ENCODE results near the gene SMARCC2.

The SMARCC2 gene

GRCh38 chr12:56189099-56189917 lies at the start of gene SMARCC2:
Gene SMARCC2, minus strand, starts transcription at chr12:56189483. Its CDS starts 22 bp downstream, at chr12:56189461.
- DNase-seq (ENCODE audit: low read depth, low spot score): peak; percentile 10
- peak within 1 kb of the TSS; percentile 91 for H3K27ac ChIP-seq

- DNase-seq (ENCODE audit: low read depth, low spot score): no peak
- H3K27ac ChIP-seq: no peak overlapping the region
Observed at GRCh38 chr12:56237552-56237951, 48.3 kb upstream of the SMARCC2 start.

GRCh38 chr12:56236985-56237384 lies 47.7 kb upstream of the SMARCC2 start:
- no peak for DNase-seq (ENCODE audit: low read depth, low spot score)

DNA sequence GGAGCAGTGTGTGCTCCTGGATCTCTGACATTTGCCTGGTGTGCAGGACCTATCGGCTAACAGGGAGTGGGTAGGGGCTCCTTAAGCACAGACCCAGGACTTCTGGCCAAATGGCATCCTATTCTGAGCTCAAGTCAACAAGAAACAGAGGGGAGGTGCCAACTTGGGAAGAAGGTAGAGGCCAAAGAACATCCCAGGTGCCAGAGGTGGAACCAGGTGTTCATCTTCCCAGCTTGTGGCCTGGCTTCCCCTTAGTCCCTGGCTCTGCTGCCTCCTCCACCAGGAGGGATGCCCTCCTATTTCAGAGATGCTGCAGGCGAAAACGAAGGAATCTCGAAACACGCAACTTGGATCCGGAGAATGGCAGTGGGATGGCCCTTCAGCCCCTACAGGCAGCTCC lies 46.8 kb upstream of the SMARCC2 start:
- H3K27ac ChIP-seq: no peak overlapping the region
- DNase-seq (ENCODE audit: low read depth, low spot score): no peak

More at GRCh38 chr12:56236985-56237384, 47.7 kb upstream of the SMARCC2 start:
- H3K27ac ChIP-seq: no peak overlapping the region

GRCh38 chr12:56234746-56235436 lies 45.6 kb upstream of the SMARCC2 start:
- no peak overlapping the region for H3K27ac ChIP-seq
- DNase-seq (ENCODE audit: low read depth, low spot score): no peak

GRCh38 chr12:56231184-56231582 lies 41.9 kb upstream of the SMARCC2 start:
- H3K27ac ChIP-seq: no peak overlapping the region

GRCh38 chr12:56230432-56231183 lies 41.3 kb upstream of the SMARCC2 start:
- DNase-seq (ENCODE audit: low read depth, low spot score): no peak
- H3K27ac ChIP-seq: no peak overlapping the region

More at GRCh38 chr12:56231184-56231582, 41.9 kb upstream of the SMARCC2 start:
- no peak for DNase-seq (ENCODE audit: low read depth, low spot score)

DNA sequence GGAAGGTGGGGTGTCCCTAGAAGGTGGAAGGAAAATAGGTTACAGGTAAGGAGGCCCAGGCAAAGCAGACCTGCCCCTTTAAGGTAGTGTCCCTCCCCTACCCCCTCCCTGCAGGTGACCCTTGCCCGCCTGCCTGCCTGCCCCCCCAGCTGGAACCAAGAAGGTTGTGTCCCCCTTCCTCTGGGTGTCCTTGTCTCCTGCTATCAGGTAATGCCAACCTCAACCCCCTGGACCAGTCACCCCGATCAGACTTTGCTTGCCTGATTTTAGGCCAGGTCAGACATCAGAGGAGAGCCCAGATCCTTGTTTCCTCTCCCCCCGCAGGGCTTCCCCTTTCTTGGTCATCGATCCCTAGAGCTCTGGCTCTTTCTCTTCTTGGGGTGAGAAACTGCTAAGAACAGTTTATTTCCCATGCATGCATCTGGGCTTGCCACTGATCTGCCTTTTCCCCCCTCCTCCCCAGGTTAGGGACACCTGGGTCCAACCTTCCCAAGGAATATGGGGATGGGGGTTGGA lies 40.7 kb upstream of the SMARCC2 start, which contains the start of gene SLC39A5:
SLC39A5 (plus strand) TSS at position 136 of the 516 bp plus-strand sequence. CDS start 1,224 bp downstream, outside the sequence.
- H3K27ac ChIP-seq: no peak within 1 kb of the TSS
- no peak for DNase-seq (ENCODE audit: low read depth, low spot score)

DNA sequence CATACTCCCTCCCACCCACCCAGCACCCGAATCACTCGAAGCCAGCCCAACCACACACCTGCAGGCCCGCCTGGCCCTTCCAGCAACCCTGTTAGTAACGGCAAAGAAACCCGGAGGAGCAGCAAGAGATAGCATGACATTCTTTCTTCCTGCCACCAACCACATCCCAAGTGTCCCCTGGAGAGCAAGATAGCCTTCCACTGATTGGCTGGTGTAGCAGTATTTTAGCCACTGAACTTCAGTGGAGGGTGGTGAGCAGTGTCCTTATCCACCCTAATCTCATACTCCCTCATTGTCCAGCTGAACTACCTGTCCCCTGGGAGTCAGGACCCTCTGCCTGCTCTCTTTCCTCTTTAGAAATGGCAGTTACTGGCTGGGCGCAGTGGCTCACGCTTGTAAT lies 39.8 kb upstream of the SMARCC2 start:
- no peak overlapping the region for H3K27ac ChIP-seq
- no peak for DNase-seq (ENCODE audit: low read depth, low spot score)

DNA sequence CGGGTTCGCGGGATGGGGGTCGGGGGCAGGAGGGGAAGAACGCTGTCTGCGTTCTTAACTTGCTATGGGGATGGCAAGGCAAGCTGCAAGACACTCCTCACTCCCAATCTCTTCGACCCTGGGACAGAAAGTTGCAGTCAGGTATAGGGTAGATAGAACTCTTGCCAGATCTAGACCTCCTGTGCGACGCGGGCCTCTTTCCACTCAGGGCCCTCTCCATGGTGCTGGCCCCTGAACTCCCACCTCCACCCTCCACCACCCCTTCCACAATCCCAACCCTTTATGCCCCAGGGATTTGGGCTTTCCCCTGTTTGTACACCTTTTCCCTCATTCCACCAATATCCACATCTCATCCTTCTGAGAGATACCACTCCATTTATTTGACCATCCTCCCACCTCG lies 35.7 kb upstream of the SMARCC2 start:
- H3K27ac ChIP-seq: no peak overlapping the region
- DNase-seq (ENCODE audit: low read depth, low spot score): no peak

- peak; percentile 72 for DNase-seq (ENCODE audit: low read depth, low spot score)
- H3K27ac ChIP-seq: peak within 1 kb of the TSS; percentile 55
Observed at GRCh38 chr12:56224102-56224701, 34.9 kb upstream of the SMARCC2 start, which contains the start of gene NABP2. Gene NABP2, plus strand, starts transcription at chr12:56224342. Its CDS starts 515 bp downstream, at chr12:56224857.

DNA sequence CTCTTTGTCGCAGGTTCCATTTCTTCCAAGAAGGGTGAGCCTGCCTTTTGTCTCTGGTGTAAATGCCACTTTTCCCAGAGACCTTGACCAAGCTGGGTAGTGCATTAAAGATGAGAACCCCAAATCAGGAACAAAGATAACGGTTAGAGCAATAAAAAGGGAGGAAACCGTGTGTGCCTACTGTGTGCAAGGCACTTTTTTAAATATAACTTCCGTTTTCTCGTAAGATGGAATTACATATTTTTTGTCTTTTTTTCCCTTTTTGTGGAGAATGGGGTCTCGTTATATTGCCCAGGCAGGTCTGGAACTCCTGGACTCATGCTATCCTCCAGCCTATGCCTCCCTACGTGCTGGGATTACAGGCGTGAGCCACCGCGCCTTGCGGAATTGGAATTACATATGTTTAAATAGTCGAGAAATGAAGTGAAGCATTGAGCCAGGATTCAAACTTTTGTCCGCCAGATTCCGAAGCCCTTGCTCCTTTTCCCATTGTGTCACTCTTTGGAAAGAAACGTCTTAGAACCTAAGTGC lies 34.4 kb upstream of the SMARCC2 start:
- DNase-seq (ENCODE audit: low read depth, low spot score): no peak
- peak overlapping the region; percentile 55 for H3K27ac ChIP-seq

DNA sequence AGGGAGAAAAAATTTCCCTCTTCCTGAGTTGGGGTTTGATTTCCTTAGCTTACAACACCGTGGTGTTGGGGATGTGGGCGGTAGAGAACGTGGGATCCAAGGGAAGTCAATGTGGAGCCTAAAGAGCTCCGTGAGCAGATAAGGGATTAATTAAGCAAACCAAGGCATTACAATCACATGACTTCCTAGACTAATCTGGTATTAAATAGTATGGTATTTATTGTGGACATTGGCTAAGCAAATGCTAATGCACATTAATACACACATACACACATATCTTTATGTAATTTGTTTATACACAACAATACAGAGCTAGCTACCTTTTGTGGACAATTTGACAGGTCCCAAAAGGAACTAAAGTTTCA lies 33.2 kb upstream of the SMARCC2 start:
- DNase-seq (ENCODE audit: low read depth, low spot score): no peak
- peak overlapping the region; percentile 95 for H3K27ac ChIP-seq

DNA sequence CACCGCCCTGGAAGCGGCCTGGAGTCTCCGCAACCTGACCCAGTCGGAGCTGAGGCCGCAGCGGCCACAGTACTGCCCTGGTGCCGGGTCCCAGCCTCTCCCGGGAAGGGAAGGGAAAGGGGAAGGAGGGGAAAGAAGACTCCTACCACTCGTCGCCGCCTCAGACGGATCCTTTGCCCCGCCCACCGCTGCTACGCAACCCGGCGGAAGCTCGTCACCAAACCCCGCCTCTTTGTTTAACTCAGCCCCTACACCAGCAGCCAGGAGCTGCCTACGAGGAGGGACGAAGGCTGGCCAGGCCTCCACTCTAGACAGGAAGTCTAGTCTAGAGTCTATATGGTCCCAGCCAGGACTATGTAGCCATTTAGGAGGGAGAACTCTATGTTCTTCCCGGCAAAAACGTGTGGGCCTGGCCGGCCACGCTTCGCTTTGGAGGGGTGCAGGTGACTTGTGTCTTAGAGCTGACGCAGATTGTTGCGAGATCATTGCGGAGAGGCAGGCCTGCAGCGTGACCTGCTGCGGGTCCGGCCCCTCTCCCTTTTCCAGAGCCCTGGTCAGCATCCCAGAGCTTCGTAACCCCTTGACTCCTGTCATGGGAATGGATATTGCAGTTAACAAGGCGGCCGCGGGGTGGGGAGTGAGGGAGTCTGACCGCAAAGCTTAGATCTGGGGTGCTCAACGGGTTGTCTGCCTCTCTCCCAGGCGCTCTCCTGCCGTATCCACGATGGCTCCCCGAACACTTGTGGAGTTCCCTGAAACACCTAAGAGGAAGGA lies 32.7 kb upstream of the SMARCC2 start, which contains the start of gene RNF41:
RNF41 (minus strand) TSS at position 166 of the 774 bp plus-strand sequence. CDS start 7,875 bp downstream, outside the sequence.
- peak; percentile 73 for DNase-seq (ENCODE audit: low read depth, low spot score)
- peak within 1 kb of the TSS; percentile 95 for H3K27ac ChIP-seq

DNA sequence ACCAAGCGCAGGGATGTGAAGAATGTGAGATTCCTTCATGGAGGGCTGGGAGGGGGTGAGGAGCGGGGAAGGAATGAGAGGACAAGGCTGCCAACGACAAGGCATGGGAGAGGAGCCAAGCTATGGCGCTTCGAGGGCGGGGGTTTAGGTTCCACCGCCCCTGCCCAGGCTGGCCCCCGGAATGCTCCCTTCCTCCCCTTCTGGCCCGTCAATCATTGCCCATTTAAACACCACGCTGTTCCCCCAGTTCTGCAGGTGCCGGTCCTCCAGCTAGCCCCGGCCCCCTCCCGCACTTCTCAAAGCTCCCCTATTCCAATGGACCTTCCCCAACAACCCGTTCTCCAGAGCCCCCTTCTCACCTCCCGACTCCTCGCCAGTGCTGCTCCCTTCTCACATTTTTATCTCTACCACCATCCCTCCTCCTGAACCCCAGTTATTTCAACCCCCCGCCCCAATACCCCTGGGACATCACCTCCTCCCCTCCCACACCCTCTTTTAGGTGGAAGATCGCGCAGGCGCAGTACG lies 32.0 kb upstream of the SMARCC2 start:
- H3K27ac ChIP-seq: peak overlapping the region; percentile 95
- no peak for DNase-seq (ENCODE audit: low read depth, low spot score)

DNA sequence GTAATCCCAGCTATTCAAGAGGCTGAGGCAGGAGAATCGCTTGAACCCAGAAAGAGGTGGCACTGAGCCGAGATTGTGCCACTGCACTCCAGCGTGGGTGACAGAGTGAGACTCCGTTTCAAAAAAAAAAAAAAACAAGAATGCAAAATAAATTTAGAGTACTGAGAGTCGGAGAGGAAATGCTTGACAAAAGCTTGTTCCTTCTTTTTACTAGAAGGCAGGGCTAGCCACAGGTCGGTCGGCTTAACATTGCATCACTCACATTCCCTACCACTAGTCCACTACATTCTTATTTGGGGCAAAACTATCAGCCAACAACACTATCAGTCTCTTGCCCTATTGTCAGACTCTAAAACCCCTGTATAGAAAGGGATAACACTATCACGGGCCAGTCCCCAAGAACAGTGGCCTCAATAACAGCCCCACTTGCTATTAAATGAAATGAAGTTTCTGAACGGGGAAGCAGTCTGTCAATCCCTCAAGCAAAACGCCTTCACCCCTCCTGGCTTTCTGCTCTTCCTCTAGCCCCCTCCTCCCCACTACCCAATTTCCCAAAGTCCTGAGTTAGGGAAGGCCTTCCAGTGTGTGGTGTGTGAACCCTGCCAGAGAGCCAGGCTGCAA lies 31.4 kb upstream of the SMARCC2 start:
- peak overlapping the region; percentile 95 for H3K27ac ChIP-seq
- no peak for DNase-seq (ENCODE audit: low read depth, low spot score)

DNA sequence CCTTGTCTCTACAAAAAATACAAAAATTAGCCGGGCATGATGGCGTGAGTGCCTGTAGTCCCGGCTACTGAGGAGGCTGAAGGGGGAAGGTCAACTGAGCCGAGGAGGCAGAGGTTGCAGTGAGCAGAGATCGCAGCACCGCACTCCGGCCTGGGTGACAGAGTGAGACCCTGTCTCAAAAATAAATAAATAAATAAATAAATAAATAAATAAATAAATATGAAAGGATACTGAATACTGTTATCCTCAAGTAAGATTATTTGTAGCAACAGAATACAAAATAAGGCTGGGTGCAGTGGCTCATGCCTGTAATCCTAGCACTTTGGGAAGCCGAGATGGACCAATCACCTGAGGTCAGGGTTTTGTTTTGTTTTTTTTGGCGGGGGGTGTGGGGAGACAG lies 30.6 kb upstream of the SMARCC2 start:
- DNase-seq (ENCODE audit: low read depth, low spot score): no peak
- no peak overlapping the region for H3K27ac ChIP-seq

- H3K27ac ChIP-seq: no peak overlapping the region
- DNase-seq (ENCODE audit: low read depth, low spot score): no peak
Observed at GRCh38 chr12:56216461-56216860, 27.2 kb upstream of the SMARCC2 start.

Measured in epithelial cell of prostate (primary cell).